RWPE1 (cell line): ENCODE data around the gene WNT3.

Source experiments
- CTCF ChIA-PET: fragments of 350-600 bp; sonication (Branson Sonifier 250); formaldehyde crosslinking; extraction: SDS; loops from one replicate; lab custom pipeline; 2021; lab: Yijun Ruan, JAX
- POLR2A ChIA-PET: fragments of 400-600 bp; formaldehyde crosslinking; extraction: SDS; loops from one replicate; lab custom pipeline; 2020; ENCODE audit warnings: antibody characterized with exemption; ENCODE audit not compliant: low non-redundant PET; lab: Yijun Ruan, JAX
- DNase-seq: peaks from one replicate; pipeline ENCODE4 v3.0.0; 2012; ENCODE audit warnings: low spot score
- H3K27ac ChIP-seq: fragments of 450-650 bp; 2 replicates; pipeline ENCODE4 v1.5.1; 2017
- CTCF ChIP-seq: fragments of 450-650 bp; conservative IDR thresholded peaks from 2 replicates; pipeline ENCODE4 v1.5.1; 2017; ENCODE audit warnings: low read depth, mild to moderate bottlenecking

The WNT3 gene

GRCh38 chr17:46811978-46812583 lies 6.4 kb downstream of the WNT3 start:
- ChIA-PET POLR2A (interaction anchor here (0.6 kb wide), 1 partner anchor 68 kb away, joined by 3 read pairs; no protein-coding TSS in a partner anchor), CTCF (interaction anchor here (0.6 to 0.9 kb wide), 2 partner anchors 10 to 24 kb away, joined by 3 to 4 read pairs; no protein-coding TSS in a partner anchor)
- H3K27ac ChIP-seq, result peak overlapping the region; percentile 65
- peak; percentile 49 for DNase-seq
- TF ChIP-seq CTCF, result no peak

GRCh38 chr17:46810837-46811236 lies 7.7 kb downstream of the WNT3 start:
- no peak overlapping the region for H3K27ac ChIP-seq
- no peak for DNase-seq
- TF ChIP-seq CTCF, result no peak
- ChIA-PET CTCF (no interaction called here), POLR2A (no interaction called here)

- POLR2A ChIA-PET, result no interaction called here
- H3K27ac ChIP-seq, result no peak overlapping the region
- no peak for DNase-seq
- CTCF ChIA-PET, result no interaction called here
- no peak for TF ChIP-seq CTCF
Observed at GRCh38 chr17:46809110-46809571, 9.4 kb downstream of the WNT3 start.

- ChIA-PET POLR2A (no interaction called here), CTCF (no interaction called here)
- DNase-seq, result no peak
- no peak for TF ChIP-seq CTCF
- H3K27ac ChIP-seq, result no peak overlapping the region
Observed at GRCh38 chr17:46805771-46806170, 12.7 kb downstream of the WNT3 start.

- H3K27ac ChIP-seq, result no peak overlapping the region
- no peak for DNase-seq
- no peak for TF ChIP-seq CTCF
- ChIA-PET POLR2A (no interaction called here), CTCF (interaction anchor here (0.7 kb wide), 1 partner anchor 73 kb away, joined by 4 read pairs; no protein-coding TSS in a partner anchor)
Observed at GRCh38 chr17:46803544-46803943, 14.9 kb downstream of the WNT3 start.

GRCh38 chr17:46802800-46803199 lies 15.7 kb downstream of the WNT3 start:
- no peak for TF ChIP-seq CTCF
- ChIA-PET POLR2A (no interaction called here), CTCF (interaction anchor here (0.6 kb wide), 1 partner anchor 777 kb away, joined by 4 read pairs; no protein-coding TSS in a partner anchor)
- H3K27ac ChIP-seq, result no peak overlapping the region
- DNase-seq, result no peak
